Heart right ventricle (tissue), 16 donors: ENCODE measurements around the gene CYP46A1. TPM values are rescaled to one million over a fixed set of nuclear protein-coding genes. Genes with fewer than 3 reads are reported as not detected.
"Not testable (repeated sequence)": the region's sequence is repeated elsewhere in the genome, so short reads cannot be mapped to it uniquely, and the experiment has no call there.

ENCODE experiments used
- ATAC-seq, 8 donors: fragments of 200-7000 bp; cut with Tn5 transposase; one replicate each; pipeline ENCODE4 v1.9.1; 2020; ENCODE audit warnings: mild to moderate bottlenecking in 8 of 8, moderate library complexity in 8 of 8, moderate number of reproducible peaks in 1 of 8
- DNase-seq, 2 donors: peaks; one replicate each; pipeline ENCODE4 v3.0.0-alpha.2; 2020
- H3K27ac ChIP-seq, 10 donors: fragments of 200-600 bp; sonication (generic) in 2 of 10; one replicate each; pipeline versions ENCODE4 v1.5.0 to v1.8.0; 2020 to 2022; ENCODE audit warnings: mild to moderate bottlenecking in 3 of 10
- H3K27me3 ChIP-seq, 7 donors: fragments of 200-600 bp; one replicate each; pipeline ENCODE4 v1.8.0; 2021 to 2022; ENCODE audit warnings: mild to moderate bottlenecking in 2 of 7
- H3K36me3 ChIP-seq, 9 donors: fragments of 200-600 bp; sonication (generic) in 1 of 9; one replicate each; pipeline versions ENCODE4 v1.5.0 to v1.8.0; 2020 to 2022; ENCODE audit warnings: mild to moderate bottlenecking in 2 of 9
- H3K4me1 ChIP-seq, 9 donors: fragments of 200-600 bp; sonication (generic) in 1 of 9; one replicate each; pipeline versions ENCODE4 v1.5.0 to v1.8.0; 2020 to 2022; ENCODE audit warnings: mild to moderate bottlenecking in 4 of 9
- H3K4me3 ChIP-seq, 10 donors: fragments of 200-600 bp; sonication (generic) in 2 of 10; one replicate each; pipeline versions ENCODE4 v1.5.0 to v1.8.0; 2020 to 2022; ENCODE audit warnings: mild to moderate bottlenecking in 7 of 10, moderate library complexity in 2 of 10
- H3K9me3 ChIP-seq, 11 donors: fragments of 200-600 bp in 10 of 11; sonication (generic) in 2 of 11; one replicate each; pipeline versions ENCODE4 v1.5.0 to v1.8.0; 2013 to 2022; ENCODE audit warnings: mild to moderate bottlenecking in 2 of 11, control low read depth in 1 of 11, moderate library complexity in 1 of 11
- WGBS, 2 donors: extraction: QIAGEN DNeasy Blood & Tissue Kit; methylation state at CpG; one replicate each; pipeline ENCODE4 v1.1.7; 2013; ENCODE audit warnings: inconsistent platforms in 1 of 2; 5-methylcytosine and 5-hydroxymethylcytosine counted together
- intact Hi-C, 10 donors: fragments of 100-400 bp; cut with DNase I; formaldehyde crosslinking; loops; one replicate each; pipeline versions ENCODE4 v1.11.1 to v1.14.2; 2022
- polyA plus RNA-seq, 2 donors: library from polyadenylated mRNA; stranded (reverse); fragments of 200-250 nt; gene quantifications; one replicate each; pipeline ENCODE4 v1.2.3, GENCODE V29; 2013
- total RNA-seq, 10 donors: library from RNA; stranded (reverse); fragmentation: NEBNext Ultra II Directional in 3 of 10; extraction: Animal tissue kit (Norgen Biotek cat#: 25700) in 3 of 10; gene quantifications; one replicate each; pipeline versions ENCODE4 v1.2.1 to v1.2.4, GENCODE V29; 2021 to 2023
- TF ChIP-seq, protein P1 (sequence below), 9 donors: fragments of 200-600 bp; sonication (generic) in 2 of 9; IDR thresholded peaks; one replicate each; pipeline versions ENCODE4 v1.5.0 to v1.8.0; 2021 to 2022; ENCODE audit warnings: antibody characterized with exemption in 9 of 9, mild to moderate bottlenecking in 5 of 9, moderate library complexity in 1 of 9
- donor health status: Arrhythmogenic right ventricular cardiomyopathy.
- donor health status: ischemic (EF 13 %, LVEDD 7.1; RV severe dilation, severe dysfunction).
- donor health status: healthy with polysubstance abuse.
- donor health status: DM: no; HTN: yes; CAD: no.
- donor health status: DM: no; HTN: no; CAD: no.
- donor health status: ischemic (EF 25% LVEDD 6.9; RV normal size, moderate dysfunction).
- donor health status: ischemic (EF 25% LVEDD 5.7; RV mildly dilated, moderate dysfunction).
- donor health status: healthy.
- donor health status: DM: yes; HTN: yes; CAD: no.
- donor health status: Ischemic cardiomyopathy.
- donor health status: ischemic (EF 35%, LVEDD 5.7; RV mildly dilated, moderate dysfunction).
- donor health status: nonischemic (EF 11% LVEDD 7.7; RV severe dilation, severe dysfunction).
- donor health status: DM: yes; HTN: yes; CAD: no.
- donor health status: PGD.
- donor health status: ischemic (EF 29% LVEDD 5.4; RV normal size, mild dysfunction).
- donor health status: nonischemic (EF 23%, LVEDD 6.1; RV moderate dilation, normal function).

CYP46A1 gene
- total and polyA plus RNA-seq, 12 donors: 1.5 to 6.1 (median 3.5) TPM

DNA sequence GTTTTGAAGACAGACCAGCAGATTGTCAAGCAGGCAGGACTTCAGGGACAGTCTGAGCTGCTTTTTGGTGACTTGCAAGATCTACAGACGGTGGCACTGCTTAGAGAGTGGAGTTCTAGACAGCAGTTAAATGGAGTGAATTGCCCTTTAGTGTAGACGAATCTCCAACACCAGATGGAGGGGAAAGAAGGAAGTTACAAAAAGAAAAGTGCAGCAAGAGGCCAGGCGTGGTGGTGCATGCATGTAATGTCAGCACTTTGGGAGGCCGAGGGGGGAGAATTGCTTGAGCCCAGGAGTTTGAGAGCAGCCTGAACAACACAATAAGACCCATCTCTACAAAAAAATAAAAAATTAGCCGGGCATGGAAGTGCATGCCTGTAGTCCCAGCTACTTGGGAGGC, 47.6 kb upstream of the CYP46A1 start:
- 82% methylated on average over 5 of the region's 5 CpGs for WGBS, 2 donors
- no peak for ATAC-seq
- no peak overlapping the region for H3K4me3 ChIP-seq
- H3K4me1 ChIP-seq: no peaks in the 10 kb centered on the region
- no peak for DNase-seq
- intact Hi-C loops: no loop called here
- no peaks in the 10 kb centered on the region for H3K36me3 ChIP-seq
- no peaks in the 10 kb centered on the region for H3K27me3 ChIP-seq
- H3K9me3 ChIP-seq: no peaks in the 10 kb centered on the region
- no peak overlapping the region for H3K27ac ChIP-seq
- TF ChIP-seq, protein P1, sequence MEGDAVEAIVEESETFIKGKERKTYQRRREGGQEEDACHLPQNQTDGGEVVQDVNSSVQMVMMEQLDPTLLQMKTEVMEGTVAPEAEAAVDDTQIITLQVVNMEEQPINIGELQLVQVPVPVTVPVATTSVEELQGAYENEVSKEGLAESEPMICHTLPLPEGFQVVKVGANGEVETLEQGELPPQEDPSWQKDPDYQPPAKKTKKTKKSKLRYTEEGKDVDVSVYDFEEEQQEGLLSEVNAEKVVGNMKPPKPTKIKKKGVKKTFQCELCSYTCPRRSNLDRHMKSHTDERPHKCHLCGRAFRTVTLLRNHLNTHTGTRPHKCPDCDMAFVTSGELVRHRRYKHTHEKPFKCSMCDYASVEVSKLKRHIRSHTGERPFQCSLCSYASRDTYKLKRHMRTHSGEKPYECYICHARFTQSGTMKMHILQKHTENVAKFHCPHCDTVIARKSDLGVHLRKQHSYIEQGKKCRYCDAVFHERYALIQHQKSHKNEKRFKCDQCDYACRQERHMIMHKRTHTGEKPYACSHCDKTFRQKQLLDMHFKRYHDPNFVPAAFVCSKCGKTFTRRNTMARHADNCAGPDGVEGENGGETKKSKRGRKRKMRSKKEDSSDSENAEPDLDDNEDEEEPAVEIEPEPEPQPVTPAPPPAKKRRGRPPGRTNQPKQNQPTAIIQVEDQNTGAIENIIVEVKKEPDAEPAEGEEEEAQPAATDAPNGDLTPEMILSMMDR (IDR thresholded peaks at IDR 0.05): no peak

DNA sequence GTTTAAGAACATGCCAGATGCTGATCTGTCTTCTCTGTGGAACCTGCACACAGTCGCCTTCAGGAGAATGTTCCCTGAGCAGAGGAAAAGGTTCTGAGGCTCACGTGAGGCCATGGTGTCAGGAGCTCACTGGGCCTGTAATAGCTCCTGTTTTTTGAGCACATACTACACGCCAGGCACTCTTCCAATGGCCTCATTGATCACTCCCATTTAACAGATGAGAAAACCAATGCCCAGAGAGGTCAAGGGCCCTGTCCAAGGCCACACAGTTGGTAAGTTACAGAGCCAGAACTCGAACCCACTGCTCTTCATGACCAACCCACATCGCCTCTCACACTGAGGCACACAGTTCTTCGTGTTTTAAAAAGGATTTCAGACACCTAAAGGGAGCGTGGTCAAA, 46.5 kb upstream of the CYP46A1 start:
- H3K36me3 ChIP-seq: no peaks in the 10 kb centered on the region
- intact Hi-C loops: no loop called here
- TF ChIP-seq, protein P1 (IDR thresholded peaks at IDR 0.05): no peak
- H3K4me3 ChIP-seq: no peak overlapping the region
- H3K9me3 ChIP-seq: no peaks in the 10 kb centered on the region
- WGBS, 2 donors: 92 to 95% methylated on average over 7 of the region's 7 CpGs
- H3K27me3 ChIP-seq: no peaks in the 10 kb centered on the region
- ATAC-seq: no peak
- no peaks in the 10 kb centered on the region for H3K4me1 ChIP-seq
- H3K27ac ChIP-seq: no peak overlapping the region
- DNase-seq: no peak

DNA sequence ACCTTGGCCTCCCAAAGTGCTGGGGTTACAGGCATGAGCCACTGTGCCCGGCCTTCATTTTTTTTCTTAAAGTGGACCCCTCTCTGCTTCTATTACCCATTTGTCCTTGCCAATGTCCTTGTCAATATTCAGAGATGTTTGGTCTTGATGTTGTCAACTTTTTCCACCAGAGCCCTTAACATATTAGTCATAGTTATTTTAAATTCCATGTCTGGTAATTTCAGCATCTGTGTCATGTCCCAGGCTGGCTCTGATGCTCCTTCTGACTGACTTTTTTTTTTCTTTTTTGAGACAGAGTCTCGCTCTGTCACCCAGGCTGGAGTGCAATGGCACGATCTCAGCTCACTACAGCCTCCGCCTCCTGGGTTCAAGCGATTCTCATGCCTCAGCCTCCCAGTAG, 41.3 kb upstream of the CYP46A1 start:
- H3K36me3 ChIP-seq, H3K9me3 ChIP-seq, ATAC-seq, intact Hi-C loops, H3K4me3 ChIP-seq, H3K27ac ChIP-seq, DNase-seq: not testable (repeated sequence)
- WGBS, 2 donors: 95 to 96% methylated on average over 5 of the region's 5 CpGs
- peaks cover 0 to 21% (median 0%) of the 10 kb centered on the region in 7 donors for H3K27me3 ChIP-seq
- peaks cover 0 to 17% (median 5%) of the 10 kb centered on the region in 9 donors for H3K4me1 ChIP-seq

DNA sequence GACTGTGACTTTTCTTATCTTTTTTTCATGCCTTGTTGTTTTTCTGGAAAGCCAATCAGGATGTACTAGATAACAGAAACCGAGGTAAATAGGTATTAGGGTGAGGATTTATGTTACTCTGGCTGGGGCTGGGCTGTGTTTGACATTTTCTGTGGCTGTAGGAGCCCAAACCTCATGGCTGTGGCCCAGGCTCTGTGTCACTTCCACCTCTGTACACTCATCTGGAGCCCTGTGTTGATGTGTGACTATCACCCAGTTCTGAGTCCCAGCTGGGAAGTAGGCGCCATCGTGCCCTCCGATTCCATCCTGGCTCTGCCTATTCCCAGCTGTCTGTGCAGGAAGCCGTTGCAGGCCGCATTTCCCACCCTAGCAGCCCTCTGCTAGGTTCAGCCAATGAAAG, 40.8 kb upstream of the CYP46A1 start:
- TF ChIP-seq, protein P1 (IDR thresholded peaks at IDR 0.05): no peak
- Histone ChIP-seq H3K27ac (no peak overlapping the region), H3K4me3 (no peak overlapping the region), H3K9me3 (no peaks in the 10 kb centered on the region), H3K4me1 (peaks cover 0 to 17% (median 5%) of the 10 kb centered on the region in 9 donors), H3K36me3 (no peaks in the 10 kb centered on the region), H3K27me3 (peaks cover 0 to 21% (median 0%) of the 10 kb centered on the region in 7 donors)
- intact Hi-C loops: no loop called here
- DNase-seq (no peak), ATAC-seq (no peak)
- 55 to 66% methylated on average over 6 of the region's 6 CpGs for WGBS, 2 donors

DNA sequence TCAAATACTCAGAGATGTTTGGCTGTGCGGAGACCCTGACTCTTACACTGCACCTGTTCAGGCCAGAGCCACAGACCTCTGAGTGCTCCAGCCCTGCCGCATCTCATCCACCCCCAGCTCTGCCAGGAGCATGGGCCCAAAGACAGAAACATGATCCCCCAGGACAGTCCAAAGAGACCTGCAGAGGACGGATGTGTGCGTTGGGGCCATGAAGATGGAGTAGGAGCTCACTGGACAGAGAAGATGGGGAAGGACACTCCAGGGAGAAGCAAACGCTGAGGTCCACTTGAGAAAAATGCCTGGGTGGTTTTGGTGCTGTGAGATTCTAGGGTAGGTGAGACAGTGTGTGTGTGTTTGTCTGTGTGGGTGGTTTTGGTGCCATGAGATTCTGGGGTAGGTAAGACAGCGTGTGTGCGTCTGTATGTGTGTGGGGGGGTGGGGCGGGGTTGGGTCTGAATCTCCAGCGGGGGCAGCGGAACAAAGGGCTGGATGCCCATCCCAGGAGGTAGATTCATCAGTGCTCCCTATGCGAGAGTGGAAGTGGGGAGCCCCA, 40.0 kb upstream of the CYP46A1 start:
- peak overlapping the region in 1 of 10 donors; percentile 81 for H3K27ac ChIP-seq
- intact Hi-C loops: no loop called here
- H3K4me3 ChIP-seq: peak overlapping the region in 3 of 10 donors; percentile 60 to 69 (median 64)

More for the DNA sequence above, 40.0 kb upstream of the CYP46A1 start:
- TF ChIP-seq, protein P1 (IDR thresholded peaks at IDR 0.05): no peak
- ATAC-seq (peak in 2 of 8 donors; percentile 12 to 15), DNase-seq (no peak)
- Histone ChIP-seq H3K4me1 (peaks cover 0 to 17% (median 5%) of the 10 kb centered on the region in 9 donors), H3K27me3 (peaks cover 0 to 21% (median 0%) of the 10 kb centered on the region in 7 donors), H3K36me3 (no peaks in the 10 kb centered on the region), H3K9me3 (no peaks in the 10 kb centered on the region)
- WGBS, 2 donors: 95% methylated on average over 11 of the region's 11 CpGs
